Stimulated activated CD8-positive, alpha-beta memory T cell treated with anti-CD3 and anti-CD28 coated beads, Interleukin-4, amount 100 ng/mL, for 48 hours (primary cell): Measurements from ENCODE around the gene MYL11.

Source experiments
- DNase-seq: peaks from one replicate; pipeline ENCODE4 v3.0.0-alpha.2; 2020

MYL11 gene

DNA sequence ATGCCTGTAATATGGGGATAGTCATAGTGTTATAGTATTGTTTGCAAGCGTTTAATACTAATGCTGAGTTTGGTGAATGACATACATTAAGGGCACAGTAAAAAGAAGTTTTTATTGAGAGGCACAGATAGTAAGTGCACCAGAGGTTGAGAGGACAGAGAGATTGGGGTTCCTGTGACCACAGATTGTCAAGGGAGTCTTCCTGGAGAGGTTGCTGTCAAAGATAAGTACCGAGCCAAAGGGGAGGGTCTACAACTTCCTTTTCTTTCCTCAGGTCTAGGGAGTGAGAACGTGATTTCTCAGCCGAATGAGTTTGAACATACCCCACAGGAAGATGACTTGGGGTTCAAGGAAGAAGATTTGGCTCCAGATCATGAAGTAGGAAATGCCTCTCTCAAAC lies 22.5 kb downstream of the MYL11 start:
- DNase-seq = no peak

DNA sequence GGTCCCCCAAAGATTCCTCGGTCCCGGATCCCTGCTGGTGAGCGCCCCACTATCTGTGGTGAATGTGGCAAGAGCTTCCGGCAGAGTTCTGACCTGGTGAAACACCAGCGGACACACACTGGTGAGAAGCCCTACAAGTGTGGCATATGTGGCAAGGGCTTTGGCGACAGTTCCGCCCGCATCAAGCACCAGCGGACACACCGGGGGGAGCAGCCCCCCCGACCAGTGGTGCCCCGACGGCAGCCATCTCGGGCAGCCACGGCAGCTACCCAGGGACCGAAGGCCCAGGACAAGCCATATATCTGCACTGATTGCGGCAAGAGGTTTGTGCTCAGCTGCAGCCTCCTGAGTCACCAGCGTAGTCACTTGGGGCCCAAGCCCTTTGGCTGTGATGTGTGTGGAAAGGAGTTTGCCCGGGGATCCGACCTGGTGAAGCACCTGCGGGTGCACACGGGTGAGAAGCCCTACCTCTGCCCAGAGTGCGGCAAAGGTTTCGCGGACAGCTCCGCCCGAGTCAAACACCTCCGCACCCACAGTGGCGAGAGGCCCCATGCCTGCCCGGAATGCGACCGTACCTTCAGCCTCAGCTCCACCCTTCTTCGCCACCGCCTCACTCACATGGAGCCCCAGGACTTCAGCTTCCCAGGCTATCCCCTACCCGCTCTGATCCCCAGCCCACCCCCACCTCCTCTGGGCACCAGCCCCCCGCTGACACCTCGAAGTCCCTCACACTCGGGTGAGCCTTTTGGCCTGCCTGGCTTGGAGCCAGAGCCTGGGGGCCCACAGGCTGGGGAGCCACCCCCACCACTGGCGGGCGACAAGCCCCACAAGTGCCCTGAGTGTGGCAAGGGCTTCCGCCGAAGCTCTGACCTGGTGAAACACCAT lies 23.4 kb downstream of the MYL11 start:
- DNase-seq = no peak

DNA sequence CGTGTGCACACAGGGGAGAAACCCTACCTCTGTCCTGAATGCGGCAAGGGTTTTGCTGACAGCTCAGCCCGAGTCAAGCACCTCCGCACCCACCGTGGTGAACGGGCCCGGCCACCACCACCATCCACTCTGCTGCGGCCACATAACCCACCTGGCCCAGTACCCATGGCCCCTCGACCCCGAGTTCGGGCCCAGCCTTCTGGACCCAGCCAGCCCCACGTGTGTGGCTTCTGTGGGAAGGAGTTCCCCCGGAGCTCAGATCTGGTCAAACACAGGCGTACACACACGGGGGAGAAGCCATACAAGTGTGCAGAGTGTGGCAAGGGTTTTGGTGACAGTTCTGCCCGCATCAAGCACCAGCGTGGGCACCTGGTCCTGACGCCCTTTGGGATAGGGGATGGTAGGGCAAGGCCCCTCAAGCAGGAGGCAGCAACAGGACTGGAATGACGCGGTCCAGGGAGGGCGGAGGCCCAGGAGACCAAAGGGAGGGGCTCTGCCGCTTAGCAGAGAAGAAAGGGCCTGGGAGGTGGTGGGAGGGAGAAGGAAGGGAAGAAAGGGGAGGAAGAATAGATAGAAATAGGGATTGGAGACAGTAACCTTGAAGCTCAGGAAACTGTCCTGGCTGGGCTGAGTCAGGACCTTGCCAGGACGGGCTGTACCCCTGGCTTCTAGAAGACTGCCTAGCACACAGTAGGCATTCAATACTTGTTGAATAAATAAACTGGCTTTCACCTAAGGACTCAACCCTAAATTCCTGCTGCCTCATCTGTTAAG lies 24.2 kb downstream of the MYL11 start:
- DNase-seq = no peak

DNA sequence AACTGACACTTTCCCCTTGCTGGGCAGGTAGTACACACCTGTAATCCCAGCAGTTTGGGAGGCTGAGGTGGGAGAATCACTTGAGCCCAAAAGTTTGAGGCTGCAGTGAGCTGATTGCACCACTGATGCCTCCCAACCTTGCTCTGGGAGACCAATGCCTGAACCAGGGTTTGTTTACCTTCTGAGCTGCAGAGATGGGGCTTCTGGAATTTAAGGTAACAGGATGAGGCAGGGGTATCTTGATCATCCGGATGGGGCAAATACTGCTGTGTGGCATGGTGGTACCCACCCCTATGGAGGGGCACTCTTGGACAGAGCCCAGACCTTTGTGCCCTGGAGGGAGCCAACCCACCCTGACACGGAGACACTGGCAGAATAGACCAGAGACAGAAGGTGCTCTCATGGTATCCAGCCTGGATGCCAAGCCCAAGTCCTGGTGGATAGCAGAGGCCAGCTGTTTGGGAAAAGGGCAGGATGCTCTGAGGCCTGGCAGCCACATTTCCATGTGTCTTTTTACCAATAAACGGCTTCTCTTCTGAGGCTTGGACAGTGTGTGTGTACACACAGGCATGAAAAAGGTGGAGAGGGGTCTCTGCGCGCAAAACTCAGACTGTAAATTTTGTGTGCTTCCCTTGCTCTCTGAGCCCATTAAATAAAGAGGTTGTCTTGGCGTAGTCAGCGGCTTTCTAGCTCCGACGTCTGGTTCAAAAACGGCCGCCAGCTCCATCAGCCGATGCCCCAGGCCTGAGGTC lies 25.0 kb downstream of the MYL11 start:
- DNase-seq = no peak

DNA sequence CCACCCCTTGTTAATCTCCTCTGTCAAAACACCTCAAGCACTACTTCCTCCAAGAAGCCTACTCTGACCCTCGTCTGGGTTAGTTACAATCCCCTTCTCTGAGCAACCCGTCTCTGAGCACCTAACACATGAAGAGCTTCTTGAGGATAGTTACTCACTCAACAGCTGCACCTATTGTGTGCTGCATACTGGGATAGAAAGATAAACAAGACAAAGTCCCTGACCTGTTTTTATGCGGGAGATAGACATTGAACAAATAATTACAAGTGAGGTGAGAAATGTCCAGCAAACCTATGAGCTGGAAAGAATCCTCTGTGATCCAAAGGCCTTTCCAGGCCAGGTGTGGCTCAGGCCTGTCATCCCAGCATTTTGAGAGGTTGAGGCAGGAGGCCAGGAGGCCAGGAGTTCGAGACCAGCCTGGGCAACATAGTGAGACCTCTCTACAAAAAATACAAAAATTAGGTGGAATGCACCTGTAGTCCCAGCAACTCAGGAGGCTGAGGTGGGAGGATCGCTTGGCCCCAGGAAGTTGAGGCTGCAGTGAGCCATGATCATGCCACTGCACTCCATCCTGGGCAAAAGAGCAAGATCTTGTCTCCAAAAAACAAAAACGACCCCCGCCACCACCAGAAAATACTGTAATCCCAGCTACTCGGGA lies 27.3 kb downstream of the MYL11 start:
- DNase-seq = no peak

DNA sequence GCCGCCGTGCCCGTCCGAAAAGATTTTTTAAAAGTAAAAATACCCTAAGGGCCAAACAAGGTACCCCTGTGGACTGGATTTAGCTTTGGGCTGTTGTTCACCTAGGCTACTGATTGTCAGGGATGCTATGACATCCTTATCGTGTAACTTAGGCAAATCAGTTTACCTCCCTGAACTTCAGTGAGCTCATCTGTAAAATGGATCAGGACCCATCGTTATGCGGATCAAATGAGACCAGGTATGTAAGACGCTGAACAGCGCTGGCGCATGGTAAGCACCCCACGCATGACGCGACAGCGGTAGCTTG lies 32.1 kb downstream of the MYL11 start:
- DNase-seq = no peak

DNA sequence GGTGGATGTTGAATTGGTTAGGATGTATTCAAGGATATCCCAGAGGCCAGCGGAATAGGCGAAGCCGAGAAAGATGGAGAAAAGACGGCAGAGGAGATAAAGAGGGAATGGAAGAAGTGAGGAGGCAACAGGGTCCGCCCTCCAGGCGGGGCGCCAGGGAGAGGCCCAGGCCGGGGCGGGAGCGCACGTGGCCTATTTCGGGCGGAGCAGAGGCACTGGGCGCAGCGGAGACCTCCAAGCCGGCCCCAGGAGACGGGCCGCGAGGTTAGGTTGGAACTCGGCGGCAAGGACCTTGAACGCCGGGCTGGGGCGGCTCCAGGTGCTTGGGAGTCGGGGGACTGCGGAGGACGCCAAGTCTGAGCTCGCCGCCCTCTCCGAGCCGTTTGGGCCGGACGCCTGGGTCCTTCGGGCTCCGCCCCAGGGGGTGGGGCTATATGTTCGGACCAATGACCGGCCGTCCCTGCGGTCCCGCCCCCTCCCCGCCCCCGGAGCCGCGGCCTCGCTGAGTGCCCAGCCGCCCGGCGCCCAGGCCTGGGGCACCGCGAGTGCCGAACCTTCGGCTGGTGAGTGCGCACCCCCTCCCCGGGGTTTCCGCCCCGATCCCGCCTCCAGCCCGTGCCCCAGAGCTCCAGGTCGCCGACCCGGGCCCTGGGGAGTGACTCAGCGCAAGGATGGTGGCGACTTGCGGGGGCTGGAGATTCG lies 32.7 kb downstream of the MYL11 start, which contains the start of gene ZNF771:
TSS of gene ZNF771 (plus strand) at position 505 of the 702 bp plus-strand sequence. CDS start 448 bp downstream, outside the sequence.
- DNase-seq = peak; percentile 97

DNA sequence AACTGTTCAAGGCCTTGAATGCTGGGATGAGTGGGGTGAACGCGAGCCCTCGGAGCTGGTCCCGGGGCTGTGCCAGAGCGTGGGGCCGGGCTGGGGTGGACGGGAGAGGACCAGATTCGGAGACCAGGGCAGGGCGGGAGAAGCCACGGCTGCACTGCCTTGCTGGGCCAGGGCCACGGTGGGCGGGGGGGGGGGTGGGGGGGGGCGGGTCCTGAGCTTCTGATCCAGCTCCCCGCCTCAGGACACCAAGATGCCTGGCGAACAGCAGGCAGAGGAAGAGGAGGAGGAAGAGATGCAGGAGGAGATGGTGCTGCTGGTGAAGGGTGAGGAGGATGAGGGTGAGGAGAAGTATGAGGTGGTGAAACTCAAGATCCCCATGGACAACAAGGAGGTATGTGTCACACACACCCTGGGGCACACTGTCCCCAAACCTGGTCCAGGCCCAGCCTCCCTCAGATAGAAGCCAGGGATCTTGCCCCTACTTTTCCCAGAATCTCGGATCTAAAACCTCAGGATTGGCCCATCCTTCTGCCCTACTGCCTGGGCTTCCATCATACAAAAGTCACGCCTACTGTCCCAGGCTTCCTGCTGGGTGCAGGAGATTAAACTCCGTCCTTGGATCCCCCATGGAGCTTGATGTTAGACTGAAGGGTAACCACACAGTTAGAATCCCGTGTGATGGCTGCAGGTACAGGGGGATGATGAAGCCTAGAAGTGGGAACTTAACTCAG lies 33.4 kb downstream of the MYL11 start:
- DNase-seq = no peak

DNA sequence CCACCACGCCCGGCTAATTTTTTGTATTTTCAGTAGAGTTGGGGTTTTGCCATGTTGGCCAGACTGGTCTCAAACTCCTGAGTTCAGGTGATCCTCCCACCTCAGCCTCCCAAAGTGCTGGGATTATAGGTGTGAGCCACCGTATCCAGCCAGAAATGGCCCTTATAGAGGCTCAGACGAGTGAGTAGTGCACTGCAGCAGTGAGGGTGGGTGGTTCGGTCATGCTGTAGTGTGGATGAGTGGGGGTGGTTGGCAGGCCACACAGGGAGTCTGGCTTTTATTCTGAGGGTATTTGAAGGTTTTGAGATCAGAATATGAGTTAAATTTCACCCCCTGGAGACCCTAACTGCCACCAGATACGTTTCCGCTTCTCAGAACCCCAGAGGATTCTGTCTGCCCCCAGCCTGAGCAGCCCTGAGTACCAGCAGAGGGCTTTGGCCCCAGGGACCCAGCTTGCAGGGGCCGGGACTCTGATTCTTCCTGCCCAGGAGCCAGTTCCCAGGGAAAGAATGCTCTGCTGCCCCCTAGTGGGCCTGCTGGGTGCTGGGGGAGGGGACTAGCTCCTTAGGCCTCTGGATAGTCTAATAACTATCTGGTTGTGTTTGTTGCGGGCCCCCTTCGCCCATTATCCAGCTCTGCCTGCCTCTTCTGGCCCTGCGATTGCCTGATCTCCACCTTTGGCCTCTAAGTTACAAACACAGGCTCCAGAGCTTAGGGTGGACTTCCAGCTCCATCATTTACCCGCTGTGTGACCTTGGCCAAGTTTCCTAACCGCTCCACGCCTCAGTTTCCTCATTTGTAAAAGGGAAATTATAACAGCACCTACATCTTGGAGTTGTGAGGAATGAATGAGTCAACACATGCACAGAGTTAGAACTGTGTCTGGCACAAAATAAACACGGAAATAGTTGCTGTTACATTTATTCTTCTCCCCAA lies 34.8 kb downstream of the MYL11 start:
- DNase-seq = peak; percentile 98

DNA sequence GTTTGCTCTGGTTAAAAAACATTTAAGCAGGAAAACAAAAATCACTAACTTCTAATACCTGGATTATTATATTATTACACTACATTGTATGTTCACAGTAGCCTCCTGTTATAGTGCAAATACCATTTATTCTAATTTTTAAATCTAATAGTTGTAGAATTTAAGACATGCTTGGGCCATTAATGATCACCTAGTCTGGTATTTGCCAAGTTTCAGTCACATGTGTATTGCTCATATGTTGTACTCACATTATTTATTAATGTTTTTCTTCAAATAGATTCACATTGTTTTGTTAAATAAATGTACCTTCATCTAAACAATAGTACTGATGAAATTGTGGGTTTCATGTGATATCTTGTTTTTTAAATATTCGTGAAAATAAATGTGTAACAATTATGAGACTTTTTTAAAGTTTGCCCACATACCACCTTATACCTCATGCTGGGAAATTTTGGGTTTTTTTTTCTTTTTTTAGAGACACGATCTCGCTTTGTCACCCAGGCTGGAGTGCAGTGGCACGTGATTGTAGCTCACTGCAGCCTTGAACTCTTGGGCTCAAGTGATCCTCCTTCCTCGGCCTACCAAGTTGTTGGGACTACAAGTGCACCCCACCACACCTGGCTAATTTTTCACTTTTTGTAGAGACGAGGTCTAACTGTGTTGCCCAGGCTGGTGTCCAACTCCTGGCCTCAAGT lies 38.7 kb downstream of the MYL11 start:
- DNase-seq = no peak

DNA sequence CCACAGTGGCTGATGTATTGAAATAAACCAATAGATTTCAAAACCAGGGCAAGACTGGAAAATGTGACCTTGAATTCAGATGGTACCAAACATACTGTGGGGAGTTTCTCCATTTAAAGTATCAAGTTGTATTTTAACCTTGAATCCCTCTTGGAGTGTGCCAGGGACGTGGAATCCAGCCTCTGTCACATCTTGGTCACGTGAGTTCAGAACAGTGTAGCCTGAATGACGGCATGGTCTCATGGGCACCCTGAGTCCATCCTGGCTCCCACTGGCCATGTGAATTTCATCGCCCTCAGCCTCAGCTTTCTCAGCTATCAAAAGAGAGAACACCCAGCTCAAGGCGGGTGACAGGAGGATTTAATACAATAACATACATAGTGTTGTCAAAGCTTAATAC lies 39.6 kb downstream of the MYL11 start:
- DNase-seq = no peak

DNA sequence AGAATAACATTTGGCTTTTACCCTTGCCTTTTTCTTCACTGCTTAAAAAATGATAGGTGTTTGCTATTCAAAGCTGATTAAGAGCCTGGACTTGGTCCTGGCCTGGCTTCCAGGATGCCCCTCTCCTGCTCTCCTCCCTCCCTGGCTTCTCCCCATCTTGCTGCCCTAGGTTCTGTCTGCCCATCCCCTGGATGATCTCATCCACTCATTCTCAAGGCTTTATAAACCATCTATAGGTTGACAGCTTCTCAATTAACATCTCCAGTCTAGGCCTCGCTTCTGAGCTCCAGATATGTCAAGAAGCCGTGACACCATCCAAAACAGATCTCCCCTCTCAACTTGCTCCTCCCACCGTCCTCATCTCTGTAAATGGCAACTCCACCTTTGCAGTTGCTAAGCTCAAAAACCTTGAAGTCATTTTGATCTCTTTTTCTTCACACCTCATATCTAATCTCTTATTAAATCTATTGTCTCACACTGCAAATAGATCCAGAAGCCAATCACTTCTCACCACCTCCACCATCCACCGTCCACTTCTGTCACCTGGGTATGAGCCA lies 41.5 kb downstream of the MYL11 start:
- DNase-seq = no peak

DNA sequence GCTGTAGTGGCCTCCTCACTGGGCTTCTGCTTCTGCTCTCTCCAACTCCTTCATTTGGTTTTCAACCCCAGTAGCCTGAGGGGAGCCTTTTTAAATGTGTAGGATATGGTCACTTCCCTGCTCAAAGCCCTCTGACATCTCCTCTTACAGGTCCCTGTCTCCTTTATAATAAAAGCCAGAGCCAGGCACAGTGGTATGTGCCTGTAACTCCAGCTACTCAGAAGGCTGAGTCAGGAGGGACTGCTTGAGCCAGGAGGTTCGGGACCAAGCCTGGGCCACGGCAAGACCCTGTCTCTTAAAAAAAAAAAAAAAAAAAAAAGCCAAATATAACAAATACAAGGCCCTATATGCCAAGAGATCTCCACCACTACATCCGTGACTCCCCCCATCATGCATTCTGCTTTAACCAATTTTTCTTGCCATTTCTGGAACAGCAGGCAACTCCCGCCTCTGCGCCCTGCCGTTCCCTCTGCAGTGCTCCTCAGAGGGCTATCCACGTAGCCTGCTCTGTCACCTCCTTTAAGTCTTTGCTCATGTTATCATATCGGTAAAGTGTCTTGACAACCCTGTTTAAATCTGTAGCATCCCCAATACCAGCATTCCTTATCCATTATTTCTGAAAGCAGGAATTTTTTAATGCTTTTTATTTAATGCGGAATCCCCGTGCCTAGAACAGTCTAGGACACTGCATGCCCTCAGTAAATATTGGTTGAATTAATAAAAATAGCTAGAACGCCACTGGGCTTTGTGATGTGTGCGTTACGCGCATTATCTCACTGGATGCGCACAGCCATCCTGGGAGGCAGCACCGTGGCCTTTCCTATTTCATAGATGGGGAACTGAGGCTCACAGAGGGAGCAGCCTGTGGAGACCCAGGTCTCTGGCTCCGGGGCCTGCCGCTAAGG lies 42.3 kb downstream of the MYL11 start:
- DNase-seq = peak; percentile 42

DNA sequence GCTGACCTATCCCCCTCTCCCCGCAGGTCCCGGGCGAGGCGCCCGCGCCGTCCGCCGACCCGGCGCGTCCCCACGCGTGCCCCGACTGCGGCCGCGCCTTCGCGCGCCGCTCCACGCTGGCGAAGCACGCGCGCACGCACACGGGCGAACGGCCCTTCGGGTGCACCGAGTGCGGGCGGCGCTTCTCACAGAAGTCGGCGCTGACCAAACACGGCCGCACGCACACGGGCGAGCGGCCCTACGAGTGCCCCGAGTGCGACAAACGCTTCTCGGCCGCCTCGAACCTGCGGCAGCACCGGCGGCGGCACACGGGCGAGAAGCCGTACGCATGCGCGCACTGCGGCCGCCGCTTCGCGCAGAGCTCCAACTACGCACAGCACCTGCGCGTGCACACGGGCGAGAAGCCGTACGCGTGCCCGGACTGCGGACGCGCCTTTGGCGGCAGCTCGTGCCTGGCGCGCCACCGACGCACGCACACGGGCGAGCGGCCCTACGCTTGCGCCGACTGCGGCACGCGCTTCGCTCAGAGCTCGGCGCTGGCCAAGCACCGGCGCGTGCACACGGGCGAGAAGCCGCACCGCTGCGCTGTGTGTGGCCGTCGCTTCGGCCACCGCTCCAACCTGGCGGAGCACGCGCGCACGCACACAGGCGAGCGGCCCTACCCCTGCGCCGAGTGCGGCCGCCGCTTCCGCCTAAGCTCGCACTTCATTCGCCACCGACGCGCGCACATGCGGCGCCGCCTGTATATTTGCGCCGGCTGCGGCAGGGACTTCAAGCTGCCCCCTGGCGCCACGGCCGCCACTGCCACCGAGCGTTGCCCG lies 43.1 kb downstream of the MYL11 start:
- peak; percentile 88 for DNase-seq

DNA sequence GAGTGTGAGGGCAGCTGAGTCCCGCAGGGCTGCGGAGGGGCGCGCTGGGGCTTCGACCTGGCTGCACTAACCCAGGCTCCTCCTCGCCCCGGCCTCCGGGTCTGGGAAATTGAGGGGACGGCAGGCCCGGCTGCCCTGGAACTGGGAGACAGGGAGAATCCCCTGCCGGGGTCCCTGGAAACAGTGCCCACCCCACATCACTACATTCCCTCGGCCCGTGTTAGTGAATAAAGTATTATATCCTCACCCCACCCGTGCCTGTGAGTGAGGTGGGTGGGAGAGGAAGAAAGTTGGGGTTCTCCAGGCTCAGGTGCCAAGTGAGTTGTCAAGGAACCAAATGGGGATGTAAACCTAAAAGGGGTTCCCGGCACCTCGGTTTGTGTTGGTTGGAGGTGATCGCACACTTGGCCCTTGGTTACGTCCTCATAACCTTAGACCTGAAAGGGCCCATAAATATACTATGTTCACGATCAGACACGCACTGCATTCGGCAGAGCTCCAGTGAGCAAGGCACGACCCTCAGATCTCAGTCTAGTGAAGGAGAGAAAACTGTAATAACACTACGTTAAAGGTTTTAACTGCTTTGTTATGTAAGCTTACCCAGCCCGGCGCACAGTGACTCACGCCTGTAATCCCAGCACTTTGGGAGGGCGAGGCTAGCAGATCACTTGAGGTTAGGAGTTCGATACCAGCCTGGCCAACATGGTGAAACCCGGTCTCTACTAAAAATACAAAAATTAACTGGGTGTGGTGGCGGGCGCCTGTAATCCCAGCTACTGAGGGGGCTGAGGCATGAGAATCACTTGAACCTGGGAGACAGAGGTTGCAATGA lies 44.0 kb downstream of the MYL11 start:
- no peak for DNase-seq

DNA sequence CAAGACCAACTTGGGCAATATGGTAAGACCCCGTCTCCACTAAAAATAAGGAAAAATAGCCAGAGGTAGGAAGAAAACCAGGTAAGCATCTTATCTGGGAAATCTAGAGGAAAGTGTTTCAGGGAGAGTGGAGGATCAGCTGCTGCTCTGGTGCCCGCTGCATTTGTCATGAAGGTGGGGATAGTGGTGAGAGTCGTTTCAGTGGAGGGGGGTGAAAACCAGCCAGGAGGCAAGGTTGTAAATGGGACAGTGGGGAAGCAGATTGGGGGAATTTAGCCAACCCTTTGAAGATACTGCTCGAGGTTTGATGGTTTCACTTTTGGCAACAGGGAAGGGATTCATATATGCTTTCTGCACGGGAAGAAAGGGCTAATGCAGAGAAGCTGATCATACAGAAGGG lies 46.4 kb downstream of the MYL11 start:
- DNase-seq = no peak
